Left hindlimb (tissue), 1 donor: ENCODE results near the gene HOXD1.

Experiments
- DNase-seq: peaks from one replicate; pipeline ENCODE4 v3.0.0-alpha.2; 2018

The HOXD1 gene

DNA sequence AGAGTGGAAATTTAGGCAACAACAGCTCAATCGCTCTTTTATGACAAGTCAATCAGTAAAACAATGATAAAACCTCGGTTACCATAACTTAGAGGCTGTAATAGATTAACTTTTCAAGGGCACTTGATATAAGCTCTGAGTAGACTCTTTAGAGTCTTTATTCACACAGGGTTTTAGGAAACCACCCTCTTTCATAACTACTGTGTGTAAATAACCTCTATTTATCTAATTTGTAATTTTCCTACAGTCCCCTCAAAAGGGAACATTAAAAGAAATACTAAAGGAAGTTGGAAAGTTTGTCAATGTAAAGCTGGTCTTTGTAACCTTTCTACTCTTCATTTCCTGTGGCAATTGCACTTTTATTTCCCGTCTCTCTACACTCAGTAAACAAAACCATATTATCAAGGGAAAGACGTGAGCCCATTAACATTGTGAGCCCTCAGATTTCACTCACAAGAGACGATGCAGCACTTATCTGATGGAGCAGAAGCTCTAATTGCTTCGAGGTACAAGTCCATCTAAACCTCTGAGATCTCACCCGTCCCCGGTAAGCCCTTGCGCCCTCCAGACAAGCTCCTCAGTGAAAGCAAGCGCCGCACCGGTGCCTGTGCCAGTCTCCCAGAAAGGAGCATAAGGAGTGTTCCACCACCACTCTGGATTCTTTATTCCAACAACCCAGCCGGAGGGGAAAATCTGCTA, 1.1 kb upstream of the HOXD1 start:
- no peak for DNase-seq

DNA sequence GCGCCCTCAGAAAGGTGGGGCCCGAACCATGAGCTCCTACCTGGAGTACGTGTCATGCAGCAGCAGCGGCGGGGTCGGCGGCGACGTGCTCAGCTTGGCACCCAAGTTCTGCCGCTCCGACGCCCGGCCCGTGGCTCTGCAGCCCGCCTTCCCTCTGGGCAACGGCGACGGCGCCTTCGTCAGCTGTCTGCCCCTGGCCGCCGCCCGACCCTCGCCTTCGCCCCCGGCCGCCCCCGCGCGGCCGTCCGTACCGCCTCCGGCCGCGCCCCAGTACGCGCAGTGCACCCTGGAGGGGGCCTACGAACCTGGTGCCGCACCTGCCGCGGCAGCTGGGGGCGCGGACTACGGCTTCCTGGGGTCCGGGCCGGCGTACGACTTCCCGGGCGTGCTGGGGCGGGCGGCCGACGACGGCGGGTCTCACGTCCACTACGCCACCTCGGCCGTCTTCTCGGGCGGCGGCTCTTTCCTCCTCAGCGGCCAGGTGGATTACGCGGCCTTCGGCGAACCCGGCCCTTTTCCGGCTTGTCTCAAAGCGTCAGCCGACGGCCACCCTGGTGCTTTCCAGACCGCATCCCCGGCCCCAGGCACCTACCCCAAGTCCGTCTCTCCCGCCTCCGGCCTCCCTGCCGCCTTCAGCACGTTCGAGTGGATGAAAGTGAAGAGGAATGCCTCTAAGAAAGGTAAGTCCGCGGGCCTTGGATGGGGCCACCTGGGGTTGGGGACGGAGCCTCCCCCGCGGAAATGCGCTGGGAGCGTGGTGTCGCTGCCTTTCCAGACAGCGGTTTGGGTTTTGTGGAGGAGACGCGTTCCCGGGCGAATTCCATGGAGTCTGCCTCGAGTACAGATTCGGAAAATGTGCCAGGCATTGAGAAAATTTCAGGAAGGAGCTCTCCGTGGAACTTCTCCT, 559 bp downstream of the HOXD1 start:
- peak; percentile 39 for DNase-seq

GRCh38 chr2:176189681-176190641, 1.5 kb downstream of the HOXD1 start:
- DNase-seq = no peak

- no peak for DNase-seq
Measured at GRCh38 chr2:176192351-176192750, 3.9 kb downstream of the HOXD1 start.

DNA sequence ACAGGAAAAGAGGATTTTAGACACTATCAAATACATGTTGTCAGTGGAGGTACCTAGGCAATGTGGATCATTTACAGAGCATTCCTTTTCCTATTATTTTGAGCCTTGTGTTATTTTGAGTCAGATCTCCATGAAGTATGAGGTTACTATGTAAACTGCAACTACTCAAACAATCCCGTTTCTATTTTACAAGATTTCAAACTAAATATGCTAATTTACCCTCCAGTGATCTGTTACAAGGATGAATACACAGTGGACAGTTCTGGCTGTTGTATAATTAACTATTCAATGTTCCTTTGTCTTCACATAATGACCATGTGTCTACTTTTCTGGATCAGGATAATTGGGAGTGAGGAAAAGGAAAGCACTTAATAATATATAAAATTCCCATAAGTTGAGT, 4.6 kb downstream of the HOXD1 start:
- DNase-seq = no peak

- no peak for DNase-seq
Measured at GRCh38 chr2:176199902-176200301, 11.4 kb downstream of the HOXD1 start.

DNA sequence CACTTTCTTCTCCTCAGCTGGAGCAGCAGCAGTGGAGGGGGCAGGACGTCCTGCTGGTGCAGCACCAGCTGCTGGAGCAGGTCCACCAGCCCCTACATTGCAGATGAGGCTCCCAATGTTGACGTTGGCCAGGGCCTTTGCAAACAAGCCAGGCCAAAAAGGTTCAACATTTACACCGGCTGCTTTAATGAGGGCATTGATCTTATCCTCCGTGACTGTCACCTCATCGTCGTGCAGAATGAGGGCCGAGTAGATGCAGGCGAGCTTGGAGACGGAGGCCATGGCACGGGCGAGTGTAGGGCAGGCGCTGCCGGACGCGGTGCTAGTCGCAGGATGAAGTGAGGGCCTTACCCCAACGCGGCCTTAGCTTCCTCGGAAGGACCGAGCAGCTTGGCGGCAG, 12.5 kb downstream of the HOXD1 start:
- DNase-seq = no peak

- DNase-seq = no peak
Measured at GRCh38 chr2:176202491-176202890, 14.0 kb downstream of the HOXD1 start.

- no peak for DNase-seq
Measured at GRCh38 chr2:176205126-176205525, 16.7 kb downstream of the HOXD1 start.

DNA sequence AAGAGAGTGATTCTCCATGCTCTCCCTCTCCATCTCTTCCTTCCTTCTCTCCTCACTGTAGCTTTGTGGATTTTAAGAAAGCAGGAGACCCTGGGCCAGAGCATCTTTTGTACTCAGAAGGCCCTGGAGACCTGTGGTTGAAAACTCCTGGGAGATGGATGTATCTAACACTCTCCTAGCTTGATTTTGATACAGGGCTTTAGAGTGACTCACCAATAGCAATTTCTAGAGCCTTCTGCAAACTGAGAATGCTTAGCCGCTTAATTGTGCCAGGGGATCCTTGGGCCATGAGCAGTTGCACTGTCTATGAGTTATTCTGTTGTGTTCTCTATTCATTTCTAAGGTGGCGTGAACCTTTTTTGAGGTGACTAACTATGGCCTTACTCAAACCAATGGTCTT, 17.7 kb downstream of the HOXD1 start:
- DNase-seq = no peak

DNA sequence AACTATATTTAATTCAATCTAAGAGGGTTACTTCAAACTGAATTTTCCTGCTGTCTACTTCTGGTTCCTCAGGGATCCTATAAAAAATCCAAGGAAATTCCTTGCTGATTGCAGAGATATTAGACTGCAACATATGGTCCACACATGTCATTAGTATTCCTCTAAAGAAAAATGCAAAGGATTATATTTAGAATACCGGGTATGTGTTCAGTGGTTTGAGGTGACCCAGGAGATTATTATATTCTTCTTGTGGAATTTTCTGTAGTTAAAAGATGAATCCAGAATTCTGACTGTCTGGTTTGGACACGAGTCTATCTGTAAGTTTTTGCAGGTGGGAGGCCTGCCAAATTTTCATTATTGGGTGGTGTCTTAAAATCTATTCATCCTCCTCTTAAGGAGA, 18.2 kb downstream of the HOXD1 start:
- DNase-seq = no peak

DNA sequence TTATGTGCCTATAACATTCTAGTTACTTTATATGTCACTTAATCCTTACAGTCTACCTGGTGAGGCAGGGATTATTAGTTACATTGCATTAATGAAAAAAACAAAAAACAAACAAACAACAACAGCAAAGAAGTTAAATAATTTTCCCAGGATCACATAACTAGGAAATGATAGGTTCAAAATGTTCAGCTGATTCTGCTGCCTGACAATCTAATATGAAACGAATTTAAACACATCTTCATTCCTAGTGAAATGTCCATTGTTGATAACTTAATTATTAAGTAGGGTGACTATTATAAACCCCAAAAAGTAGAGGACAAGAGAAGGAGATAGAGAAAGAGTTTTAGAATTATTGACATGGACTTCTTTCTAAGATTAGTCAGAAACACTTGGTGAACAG, 22.6 kb downstream of the HOXD1 start:
- DNase-seq = no peak

DNA sequence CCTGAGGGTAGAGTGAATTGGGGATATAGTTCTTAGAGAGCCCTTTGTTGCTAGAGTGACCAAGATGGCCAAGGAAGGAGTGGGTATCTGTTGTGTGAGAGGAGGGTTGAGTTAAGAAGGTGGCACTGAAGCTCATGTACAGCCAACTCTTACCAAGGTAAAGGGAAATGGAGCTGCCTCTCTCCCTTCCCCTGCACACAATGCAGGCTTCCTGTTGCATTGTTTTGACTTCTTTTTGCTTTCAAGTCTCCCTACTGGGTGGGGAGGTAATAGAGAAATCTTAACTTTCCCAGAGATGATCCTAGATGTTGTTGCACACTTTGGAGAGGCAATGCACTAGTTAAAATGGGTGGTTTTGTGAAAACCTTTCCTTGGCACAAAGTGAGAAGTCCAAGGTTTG, 23.8 kb downstream of the HOXD1 start:
- no peak for DNase-seq

- no peak for DNase-seq
Measured at GRCh38 chr2:176213406-176213805, 24.9 kb downstream of the HOXD1 start.

- no peak for DNase-seq
Measured at GRCh38 chr2:176227874-176228273, 39.4 kb downstream of the HOXD1 start.

DNA sequence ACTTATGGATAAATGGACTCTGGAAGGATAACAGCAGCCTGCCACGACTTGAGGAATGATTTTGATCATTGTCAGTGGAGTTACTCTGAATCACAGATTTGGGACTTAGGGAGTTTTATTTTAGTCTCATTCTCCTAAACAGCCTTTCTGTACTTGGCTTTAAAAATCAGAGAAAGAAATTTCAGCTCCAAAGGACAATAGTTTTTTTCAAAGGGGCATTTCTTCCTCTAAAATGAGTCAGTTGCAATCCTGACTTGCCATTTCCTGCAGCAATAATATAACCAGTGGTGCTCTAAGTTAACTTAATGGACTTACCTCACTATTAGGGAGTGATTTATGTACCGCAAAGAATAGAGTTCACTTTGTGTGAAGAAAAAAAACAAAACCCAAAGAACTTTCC, 45.7 kb downstream of the HOXD1 start:
- DNase-seq = no peak

GRCh38 chr2:176234940-176235339, 46.5 kb downstream of the HOXD1 start:
- DNase-seq = peak; percentile 33

- DNase-seq = no peak
Measured at GRCh38 chr2:176237456-176237855, 49.0 kb downstream of the HOXD1 start.

- DNase-seq = peak; percentile 38
Measured at GRCh38 chr2:176239031-176239430, 50.6 kb downstream of the HOXD1 start.

GRCh38 chr2:176240301-176240700, 51.8 kb downstream of the HOXD1 start:
- no peak for DNase-seq
